ENCODE measurements around the gene ABI2.

- TF ChIP-seq CTCF (conservative IDR thresholded peaks at IDR 0.05 in 1 of 2, IDR thresholded peaks at IDR 0.05 in 1 of 2; ENCODE audit: extremely low read depth in 1 of 2, insufficient read depth in 1 of 2, low read depth in 1 of 2, low read length in 2 of 2): no peak
- no peak for TF ChIP-seq EZH2 (IDR thresholded peaks at IDR 0.05; ENCODE audit: borderline replicate concordance, low read length)
Observed at GRCh38 chr2:203441463-203441862, 113.3 kb downstream of the ABI2 start.
